MM.1S (cell line): Measurements from ENCODE around the gene FOXF2.

Experiments
- CTCF ChIP-seq: fragments of 300-600 bp; sonication (generic); IDR thresholded peaks from 2 replicates; pipeline ENCODE4 v1.5.1; 2016; ENCODE audit warnings: antibody characterized with exemption, low read length, mixed read lengths
- EZH2 ChIP-seq: fragments of 300-600 bp; sonication (generic); optimal IDR thresholded peaks from 2 replicates; pipeline ENCODE3; 2017; ENCODE audit warnings: low read depth, mild to moderate bottlenecking, antibody characterized with exemption, low read length, mixed read lengths
- EZH2phosphoT487 ChIP-seq: fragments of 300-600 bp; sonication (generic); IDR thresholded peaks from 2 replicates; pipeline ENCODE4 v1.6.1; 2018; ENCODE audit warnings: antibody characterized with exemption, low read length

GRCh38 chr6:1351381-1352008, 37.9 kb upstream of the FOXF2 start:
- TF ChIP-seq CTCF (no peak), EZH2phosphoT487 (no peak), EZH2 (no peak)
